HG02610 (cell line): ENCODE results near the gene PRLR.

Source experiments
- ATAC-seq: cut with Tn5 transposase; IDR thresholded peaks from one replicate; pipeline ENCODE4 v1.9.1; 2021; ENCODE audit warnings: mild to moderate bottlenecking, moderate library complexity; ENCODE audit not compliant: unreplicated experiment

PRLR gene

DNA sequence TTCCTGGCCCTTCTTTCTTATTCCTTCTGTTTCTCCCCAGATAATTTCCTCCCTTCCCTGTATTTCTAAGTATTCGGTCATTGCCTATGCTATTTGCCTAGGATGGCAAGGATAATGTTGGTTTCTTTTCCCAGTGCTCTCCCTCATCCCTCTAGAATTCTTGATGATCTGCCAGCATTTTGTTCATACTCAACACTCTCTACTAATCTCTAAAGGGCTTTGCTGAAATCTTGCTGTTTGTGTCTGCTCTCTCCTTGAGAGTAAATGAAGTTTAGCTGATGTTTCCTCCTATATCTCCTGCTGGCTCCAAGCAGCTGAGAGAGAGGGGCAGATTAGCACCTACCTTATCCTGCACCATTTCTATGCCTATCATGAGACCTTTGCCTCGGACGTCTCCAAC lies 220.6 kb downstream of the PRLR start:
- no peak for ATAC-seq

DNA sequence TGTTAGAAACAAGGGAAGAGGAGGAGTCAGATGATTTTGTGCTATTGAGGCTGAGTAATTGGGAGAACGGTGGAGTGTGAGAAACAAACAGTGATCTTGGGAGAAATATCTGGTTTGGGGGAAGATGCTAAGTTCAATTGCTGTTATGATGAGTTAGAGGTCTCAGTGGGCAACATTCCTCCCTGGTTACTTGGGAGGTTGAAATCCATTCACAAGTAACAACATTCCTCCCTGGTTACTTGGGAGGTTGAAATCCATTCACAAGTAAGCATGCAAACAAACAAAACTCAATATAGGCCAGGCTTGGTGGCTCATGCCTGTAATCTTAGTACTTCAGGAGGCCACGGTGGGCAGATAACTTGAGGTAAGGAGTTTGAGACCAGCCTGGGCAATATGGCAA lies 221.3 kb downstream of the PRLR start:
- no peak for ATAC-seq

DNA sequence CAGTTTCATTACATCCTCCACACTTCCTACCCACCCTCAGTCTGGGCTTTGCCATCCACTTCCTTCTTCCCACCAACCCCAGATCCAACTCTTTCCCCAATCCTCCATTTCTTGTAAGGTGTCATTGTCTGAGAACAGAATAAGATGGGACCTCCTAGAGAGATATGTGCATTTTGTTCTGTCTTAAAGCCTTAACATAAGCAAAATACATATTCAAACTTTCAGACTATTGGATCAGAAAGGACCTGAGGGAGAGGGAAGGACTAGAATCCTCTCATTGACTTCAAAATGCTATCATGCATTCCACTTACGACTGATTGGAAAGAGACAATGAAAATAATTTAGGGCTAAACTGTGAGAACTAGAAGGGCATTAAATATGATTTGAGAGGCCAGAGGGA lies 225.5 kb downstream of the PRLR start:
- ATAC-seq, result no peak

DNA sequence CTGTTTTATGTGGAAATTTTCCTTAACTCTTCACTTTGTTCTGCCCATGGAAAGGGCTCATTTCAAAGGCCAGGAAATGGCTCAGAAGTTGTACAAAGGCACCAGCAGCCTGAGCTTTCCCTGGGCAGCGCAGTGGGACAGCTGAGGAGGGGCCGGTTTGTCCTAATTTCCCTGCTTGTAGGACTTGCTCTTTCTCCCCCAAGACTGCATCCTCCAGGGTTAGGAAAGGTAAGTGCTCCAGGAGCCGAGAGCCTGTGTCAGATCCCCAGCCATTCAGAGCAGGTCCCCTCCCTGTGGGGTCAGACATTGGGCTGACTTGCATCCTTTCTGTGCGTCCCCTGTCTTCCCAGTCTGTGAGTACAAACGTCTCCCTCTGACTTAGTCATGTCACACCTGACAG lies 226.1 kb downstream of the PRLR start:
- ATAC-seq, result no peak

GRCh38 chr5:35003018-35003957 lies 227.0 kb downstream of the PRLR start:
- ATAC-seq, result peak; percentile 59

GRCh38 chr5:35002459-35002858 lies 227.8 kb downstream of the PRLR start:
- no peak for ATAC-seq

DNA sequence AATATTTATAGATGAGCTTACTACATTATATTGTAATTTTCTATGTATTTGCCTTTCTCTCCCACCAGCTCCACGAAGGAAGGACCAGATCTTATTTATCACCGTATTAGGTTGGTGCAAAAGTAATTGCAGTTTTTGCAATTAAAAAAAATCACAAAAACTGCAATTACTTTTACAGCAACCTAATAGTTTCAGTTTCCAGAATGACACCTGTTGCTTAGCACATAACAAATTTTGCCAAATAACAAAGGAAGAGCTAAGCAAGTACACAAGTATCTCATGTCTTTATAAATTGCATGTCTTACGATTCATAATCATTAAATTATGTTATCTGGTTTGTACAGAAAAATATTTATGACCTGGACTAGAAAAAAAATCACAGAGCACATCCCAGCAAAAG lies 228.4 kb downstream of the PRLR start:
- ATAC-seq, result no peak
